WERI-Rb-1 (cell line): ENCODE results near the gene ALS2.

Experiments used
- DNase-seq: peaks from one replicate; pipeline ENCODE4 v3.0.0-alpha.2; 2020
- H3K27ac ChIP-seq: fragments of 250-450 bp; sonication (Bioruptor Pico); 2 replicates; pipeline ENCODE4 v1.5.1; 2020; ENCODE audit warnings: mild to moderate bottlenecking, moderate library complexity
- H3K27me3 ChIP-seq: fragments of 250-450 bp; sonication (Bioruptor Pico); 2 replicates; pipeline ENCODE4 v1.5.1; 2021; ENCODE audit warnings: mild to moderate bottlenecking, low read depth, moderate library complexity; ENCODE audit not compliant: insufficient read depth, severe bottlenecking
- H3K36me3 ChIP-seq: fragments of 250-450 bp; sonication (Bioruptor Pico); 2 replicates; pipeline ENCODE4 v1.5.1; 2020; ENCODE audit warnings: mild to moderate bottlenecking, moderate library complexity
- H3K4me3 ChIP-seq: 2 replicates; pipeline ENCODE4 v1.5.1; 2011; ENCODE audit warnings: low read depth, mild to moderate bottlenecking, control low read depth, low read length
- H3K9me3 ChIP-seq: fragments of 250-450 bp; sonication (Bioruptor Pico); 2 replicates; pipeline ENCODE4 v1.5.1; 2021; ENCODE audit warnings: mild to moderate bottlenecking, moderate library complexity; ENCODE audit not compliant: severe bottlenecking
- CTCF ChIP-seq: IDR thresholded peaks from 2 replicates; pipeline ENCODE4 v1.5.1; 2011; ENCODE audit warnings: low read depth, mild to moderate bottlenecking, control low read depth, inconsistent platforms, low read length

Gene ALS2

GRCh38 chr2:201656102-201656501 is 124.6 kb downstream of the ALS2 start:
- Histone ChIP-seq H3K9me3 (no peaks in the 10 kb centered on the region), H3K27ac (no peak overlapping the region), H3K36me3 (no peaks in the 10 kb centered on the region), H3K4me3 (no peak overlapping the region), H3K27me3 (no peaks in the 10 kb centered on the region)
- DNase-seq, result no peak
- TF ChIP-seq CTCF, result no peak

- no peak overlapping the region for H3K27ac ChIP-seq
- DNase-seq, result no peak
- H3K4me3 ChIP-seq, result no peak overlapping the region
- TF ChIP-seq CTCF, result no peak
- H3K9me3 ChIP-seq, result no peaks in the 10 kb centered on the region
- no peaks in the 10 kb centered on the region for H3K36me3 ChIP-seq
- no peaks in the 10 kb centered on the region for H3K27me3 ChIP-seq
Observed at GRCh38 chr2:201654616-201655384, 125.9 kb downstream of the ALS2 start.

- Histone ChIP-seq H3K27ac (no peak overlapping the region), H3K9me3 (no peaks in the 10 kb centered on the region), H3K4me3 (no peak overlapping the region), H3K27me3 (no peaks in the 10 kb centered on the region), H3K36me3 (no peaks in the 10 kb centered on the region)
- no peak for TF ChIP-seq CTCF
- no peak for DNase-seq
Observed at GRCh38 chr2:201653221-201653620, 127.5 kb downstream of the ALS2 start.
